Measurements from ENCODE around the gene BCOR.

BCOR gene

DNA sequence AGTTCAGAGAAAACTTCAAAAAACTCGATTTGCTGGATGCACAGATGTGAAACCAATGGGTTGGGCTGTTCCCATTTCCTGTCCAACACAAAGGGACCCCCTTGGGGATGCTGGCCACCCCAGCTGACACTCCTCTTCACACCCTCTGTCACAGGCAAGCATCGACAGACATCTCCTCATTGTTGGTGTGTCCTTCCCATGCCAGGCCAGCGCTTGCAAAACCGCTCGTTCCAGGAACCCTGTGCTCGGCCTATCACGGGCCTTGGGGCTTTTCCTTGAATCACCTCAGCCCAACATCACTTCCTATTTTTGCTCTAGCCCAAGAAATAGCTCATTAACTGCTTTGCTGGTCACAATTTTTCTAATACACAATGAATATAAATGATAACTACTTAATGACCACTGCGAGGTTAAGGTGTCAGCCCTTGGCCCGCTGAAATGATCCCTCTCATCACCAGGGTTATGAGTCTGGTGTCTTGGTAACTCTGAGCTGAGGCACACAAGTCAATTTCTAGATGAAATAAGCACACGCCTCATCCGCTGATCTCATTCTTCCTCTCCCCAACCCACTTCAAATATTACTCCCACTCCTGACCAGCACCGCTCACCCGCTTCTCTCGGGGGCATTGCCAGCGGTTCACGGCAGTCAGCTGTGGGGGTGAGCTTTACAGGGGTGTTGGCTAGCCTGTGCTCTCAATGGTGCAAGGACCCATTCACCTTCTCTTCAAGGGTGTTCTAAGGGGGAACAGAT, 32.3 kb downstream of the BCOR start:
- H3K27me3 ChIP-seq (ENCODE audit: control insufficient read depth, insufficient read depth, low read length): no peaks in the 10 kb centered on the region
- H3K4me3 ChIP-seq (ENCODE audit: low read length): no peak overlapping the region
- H3K4me1 ChIP-seq (ENCODE audit: control insufficient read depth, low read depth, low read length): peaks cover 31% of the 10 kb centered on the region
- peaks cover 90% of the 10 kb centered on the region for H3K36me3 ChIP-seq (ENCODE audit: control insufficient read depth, low read depth, low read length)
- H3K9me3 ChIP-seq (ENCODE audit: control insufficient read depth, low read depth, low read length): no peaks in the 10 kb centered on the region
- H3K27ac ChIP-seq (ENCODE audit: low read length): no peak overlapping the region
- no peak overlapping the region for H3K9ac ChIP-seq (ENCODE audit: low read length)

DNA sequence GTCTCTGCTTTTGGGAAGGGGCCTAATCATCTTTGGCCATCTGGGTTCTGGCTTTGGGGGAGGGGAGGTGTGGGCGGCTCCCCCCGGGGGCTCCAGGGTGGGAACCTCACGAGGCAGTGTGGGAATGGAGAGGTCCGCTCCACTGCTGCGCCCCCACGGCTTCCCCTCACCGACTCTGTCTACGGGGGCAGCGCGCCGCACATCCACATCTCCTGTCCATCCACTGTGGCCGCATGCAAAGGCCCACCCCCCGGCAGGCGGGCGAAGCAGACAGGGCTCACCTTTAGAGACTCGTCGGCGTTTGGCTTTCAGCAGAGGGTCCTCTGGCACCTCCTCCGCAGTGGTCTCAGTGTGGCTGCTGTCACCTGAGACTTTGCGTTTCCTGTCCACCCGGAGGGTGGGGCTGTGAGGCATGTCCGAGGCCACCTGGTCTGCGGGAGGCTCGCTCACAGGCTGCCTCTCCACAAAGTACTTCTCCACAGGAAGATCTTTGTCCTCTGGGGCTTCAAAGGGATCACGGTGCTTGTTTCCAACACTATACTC, 33.6 kb downstream of the BCOR start:
- peaks cover 31% of the 10 kb centered on the region for H3K4me1 ChIP-seq (ENCODE audit: control insufficient read depth, low read depth, low read length)
- peaks cover 90% of the 10 kb centered on the region for H3K36me3 ChIP-seq (ENCODE audit: control insufficient read depth, low read depth, low read length)

DNA sequence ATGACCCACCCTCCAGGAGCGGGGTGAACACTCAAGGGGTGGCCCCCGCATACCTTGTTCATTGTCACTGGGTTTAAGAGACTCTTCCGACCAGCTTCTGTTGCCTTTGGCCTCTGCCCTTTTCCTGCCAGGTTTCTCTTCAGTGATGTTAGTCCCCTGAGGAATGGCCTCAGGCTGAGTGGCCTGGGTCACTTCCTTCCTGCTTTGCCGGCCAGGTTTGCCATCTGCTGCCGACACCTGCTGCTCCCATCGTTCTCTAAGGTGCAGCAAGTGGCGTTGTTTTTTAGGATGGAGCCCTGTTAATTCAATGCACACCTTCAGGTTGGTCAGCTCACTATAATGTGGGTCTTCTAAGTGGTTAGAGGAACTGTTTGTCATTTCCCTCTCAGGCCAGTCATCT, 34.2 kb downstream of the BCOR start:
- H3K9ac ChIP-seq (ENCODE audit: low read length): no peak overlapping the region
- peaks cover 31% of the 10 kb centered on the region for H3K4me1 ChIP-seq (ENCODE audit: control insufficient read depth, low read depth, low read length)
- H3K27me3 ChIP-seq (ENCODE audit: control insufficient read depth, insufficient read depth, low read length): no peaks in the 10 kb centered on the region
- no peaks in the 10 kb centered on the region for H3K9me3 ChIP-seq (ENCODE audit: control insufficient read depth, low read depth, low read length)
- no peak overlapping the region for H3K27ac ChIP-seq (ENCODE audit: low read length)
- peaks cover 90% of the 10 kb centered on the region for H3K36me3 ChIP-seq (ENCODE audit: control insufficient read depth, low read depth, low read length)
- H3K4me3 ChIP-seq (ENCODE audit: low read length): no peak overlapping the region

More for the DNA sequence above, 33.6 kb downstream of the BCOR start:
- H3K4me3 ChIP-seq (ENCODE audit: low read length): no peak overlapping the region
- H3K9ac ChIP-seq (ENCODE audit: low read length): no peak overlapping the region
- H3K27me3 ChIP-seq (ENCODE audit: control insufficient read depth, insufficient read depth, low read length): no peaks in the 10 kb centered on the region
- H3K9me3 ChIP-seq (ENCODE audit: control insufficient read depth, low read depth, low read length): no peaks in the 10 kb centered on the region
- H3K27ac ChIP-seq (ENCODE audit: low read length): no peak overlapping the region

DNA sequence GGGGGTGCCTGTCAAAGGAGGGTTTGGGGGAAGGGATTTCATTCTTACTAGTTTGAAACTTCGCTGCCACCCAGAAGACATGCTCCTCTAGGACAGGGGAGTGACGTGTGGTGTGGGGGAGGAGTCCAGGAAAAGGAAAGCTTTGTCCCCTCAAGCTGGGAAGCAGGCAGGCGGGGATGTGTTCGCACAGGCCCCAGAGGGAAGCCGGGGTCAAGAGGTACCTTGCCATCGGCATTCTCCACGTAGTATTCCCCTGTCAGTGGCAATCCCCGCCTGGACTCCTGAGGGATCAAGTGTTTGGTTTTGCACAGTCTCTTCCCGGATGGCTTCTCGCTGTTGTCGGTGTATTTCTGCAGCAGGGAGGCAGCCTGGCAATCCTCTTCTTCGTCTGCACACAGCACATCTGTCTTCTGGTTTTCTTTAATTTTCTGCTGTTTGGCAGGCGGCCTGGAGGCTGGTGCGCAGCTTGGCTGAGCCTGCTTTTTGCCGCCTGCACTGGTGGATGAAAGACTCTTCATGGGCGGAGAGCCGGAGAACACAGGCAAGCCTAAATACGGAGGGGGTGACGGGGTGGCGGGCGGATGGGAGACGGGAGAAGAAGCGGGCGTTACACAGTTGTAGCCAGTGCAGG, 35.1 kb downstream of the BCOR start:
- Histone ChIP-seq H3K4me1 (ENCODE audit: control insufficient read depth, low read depth, low read length) (peaks cover 31% of the 10 kb centered on the region), H3K36me3 (ENCODE audit: control insufficient read depth, low read depth, low read length) (peaks cover 89% of the 10 kb centered on the region), H3K27me3 (ENCODE audit: control insufficient read depth, insufficient read depth, low read length) (no peaks in the 10 kb centered on the region), H3K27ac (ENCODE audit: low read length) (no peak overlapping the region), H3K9ac (ENCODE audit: low read length) (no peak overlapping the region), H3K4me3 (ENCODE audit: low read length) (no peak overlapping the region), H3K9me3 (ENCODE audit: control insufficient read depth, low read depth, low read length) (no peaks in the 10 kb centered on the region)

DNA sequence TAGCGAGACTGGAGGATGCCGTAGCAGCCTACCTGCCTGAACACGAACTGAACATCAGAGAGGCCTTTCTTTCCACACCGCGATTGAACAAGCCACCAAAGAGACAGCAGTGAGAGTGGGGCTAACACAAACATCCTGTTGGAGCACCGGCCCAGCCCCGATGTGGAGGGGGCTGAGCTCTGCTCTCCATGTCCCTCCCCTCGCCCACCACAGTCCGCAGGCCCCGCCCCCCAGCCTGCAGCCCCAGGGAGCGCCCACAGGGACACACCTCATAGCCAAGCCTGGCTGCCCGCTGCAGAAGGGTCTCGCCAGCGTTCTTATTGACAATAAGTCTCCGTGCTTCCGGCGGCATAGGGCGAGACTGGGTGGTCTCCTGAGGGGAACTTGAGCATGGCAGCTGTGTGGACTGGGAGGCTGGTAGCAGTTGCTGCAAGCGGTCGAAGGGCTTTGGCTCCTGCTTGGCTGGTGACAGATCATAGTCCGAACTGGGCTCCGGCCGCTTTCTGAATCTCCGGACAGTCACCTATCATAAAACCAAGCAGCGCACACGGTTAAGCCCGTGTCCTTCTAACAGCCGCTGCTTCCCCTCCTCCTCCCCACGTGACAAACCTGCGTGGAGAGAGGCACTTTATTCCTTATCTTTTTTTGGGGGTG, 35.8 kb downstream of the BCOR start:
- peaks cover 31% of the 10 kb centered on the region for H3K4me1 ChIP-seq (ENCODE audit: control insufficient read depth, low read depth, low read length)
- H3K9ac ChIP-seq (ENCODE audit: low read length): no peak overlapping the region
- no peaks in the 10 kb centered on the region for H3K27me3 ChIP-seq (ENCODE audit: control insufficient read depth, insufficient read depth, low read length)
- no peaks in the 10 kb centered on the region for H3K9me3 ChIP-seq (ENCODE audit: control insufficient read depth, low read depth, low read length)
- no peak overlapping the region for H3K4me3 ChIP-seq (ENCODE audit: low read length)
- no peak overlapping the region for H3K27ac ChIP-seq (ENCODE audit: low read length)
- peaks cover 89% of the 10 kb centered on the region for H3K36me3 ChIP-seq (ENCODE audit: control insufficient read depth, low read depth, low read length)

DNA sequence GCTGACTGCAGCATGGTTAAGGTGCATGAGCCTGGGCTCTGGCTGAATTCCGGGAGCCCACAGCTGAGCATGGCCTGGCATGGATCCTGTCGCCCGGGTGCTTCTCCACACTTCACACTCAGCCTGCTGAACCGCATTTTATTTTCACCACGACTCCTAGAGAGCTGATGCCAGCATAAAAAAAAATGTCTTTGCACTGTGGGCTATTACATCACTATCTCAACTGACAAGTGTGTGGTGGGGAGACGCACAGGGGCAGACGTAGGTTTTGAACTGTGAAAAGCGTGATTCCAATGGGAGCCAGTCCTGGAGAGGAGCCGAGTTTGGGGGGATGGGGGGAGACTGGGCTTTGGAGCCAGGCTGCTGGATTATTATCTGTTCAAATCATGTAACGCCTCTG, 36.8 kb downstream of the BCOR start:
- no peak overlapping the region for H3K4me3 ChIP-seq (ENCODE audit: low read length)
- H3K27ac ChIP-seq (ENCODE audit: low read length): no peak overlapping the region
- peaks cover 31% of the 10 kb centered on the region for H3K4me1 ChIP-seq (ENCODE audit: control insufficient read depth, low read depth, low read length)
- no peaks in the 10 kb centered on the region for H3K9me3 ChIP-seq (ENCODE audit: control insufficient read depth, low read depth, low read length)
- H3K27me3 ChIP-seq (ENCODE audit: control insufficient read depth, insufficient read depth, low read length): no peaks in the 10 kb centered on the region
- H3K9ac ChIP-seq (ENCODE audit: low read length): no peak overlapping the region
- peaks cover 89% of the 10 kb centered on the region for H3K36me3 ChIP-seq (ENCODE audit: control insufficient read depth, low read depth, low read length)

DNA sequence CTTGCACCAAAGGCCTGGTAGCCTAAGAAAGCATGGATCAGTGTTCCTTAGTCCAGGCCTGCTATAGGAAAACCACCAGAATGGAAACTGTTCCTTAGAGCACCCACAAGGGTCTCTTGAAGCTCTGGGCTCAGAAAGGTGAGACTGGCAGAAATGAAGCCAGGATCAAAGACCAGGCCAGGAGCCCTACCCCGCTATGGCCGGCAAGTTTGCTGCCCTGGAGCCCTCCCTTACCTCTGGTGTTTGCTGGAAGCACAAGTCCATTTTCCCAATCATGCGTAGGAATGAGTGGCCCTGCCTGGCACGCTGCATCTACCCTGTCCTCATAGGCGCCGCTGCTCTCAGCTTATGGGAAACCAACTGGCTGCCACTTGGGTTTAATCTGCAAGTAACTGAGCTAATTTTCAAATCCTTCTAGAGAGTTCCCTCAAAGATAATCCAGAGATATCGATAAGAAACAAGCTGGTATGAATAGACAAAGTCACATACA, 37.4 kb downstream of the BCOR start:
- no peak overlapping the region for H3K4me3 ChIP-seq (ENCODE audit: low read length)
- H3K27ac ChIP-seq (ENCODE audit: low read length): no peak overlapping the region
- peaks cover 89% of the 10 kb centered on the region for H3K36me3 ChIP-seq (ENCODE audit: control insufficient read depth, low read depth, low read length)
- peaks cover 26% of the 10 kb centered on the region for H3K4me1 ChIP-seq (ENCODE audit: control insufficient read depth, low read depth, low read length)
- H3K9me3 ChIP-seq (ENCODE audit: control insufficient read depth, low read depth, low read length): no peaks in the 10 kb centered on the region
- no peak overlapping the region for H3K9ac ChIP-seq (ENCODE audit: low read length)
- no peaks in the 10 kb centered on the region for H3K27me3 ChIP-seq (ENCODE audit: control insufficient read depth, insufficient read depth, low read length)

DNA sequence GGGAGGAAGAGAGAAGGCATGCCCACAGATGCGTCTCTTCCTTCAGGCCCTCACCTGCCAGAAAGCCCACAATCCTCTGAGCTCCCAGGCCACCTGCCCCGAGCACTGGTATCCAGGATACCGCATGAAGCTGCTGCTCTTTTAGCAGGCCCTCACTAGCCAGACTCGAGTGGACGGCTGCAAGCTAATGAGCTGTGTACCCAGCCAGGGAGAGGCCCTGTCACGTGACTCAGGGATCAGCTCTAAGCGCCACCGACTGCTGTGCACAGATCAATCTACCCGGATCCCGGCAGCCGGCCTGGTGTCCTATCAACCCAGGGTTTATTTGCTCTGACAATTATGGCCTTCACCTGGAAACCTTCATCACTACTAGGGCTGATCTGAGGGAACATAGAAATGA, 39.0 kb downstream of the BCOR start:
- Histone ChIP-seq H3K4me3 (ENCODE audit: low read length) (no peak overlapping the region), H3K27ac (ENCODE audit: low read length) (no peak overlapping the region), H3K9ac (ENCODE audit: low read length) (no peak overlapping the region), H3K9me3 (ENCODE audit: control insufficient read depth, low read depth, low read length) (no peaks in the 10 kb centered on the region), H3K4me1 (ENCODE audit: control insufficient read depth, low read depth, low read length) (peaks cover 9% of the 10 kb centered on the region), H3K27me3 (ENCODE audit: control insufficient read depth, insufficient read depth, low read length) (no peaks in the 10 kb centered on the region), H3K36me3 (ENCODE audit: control insufficient read depth, low read depth, low read length) (peaks cover 96% of the 10 kb centered on the region)

DNA sequence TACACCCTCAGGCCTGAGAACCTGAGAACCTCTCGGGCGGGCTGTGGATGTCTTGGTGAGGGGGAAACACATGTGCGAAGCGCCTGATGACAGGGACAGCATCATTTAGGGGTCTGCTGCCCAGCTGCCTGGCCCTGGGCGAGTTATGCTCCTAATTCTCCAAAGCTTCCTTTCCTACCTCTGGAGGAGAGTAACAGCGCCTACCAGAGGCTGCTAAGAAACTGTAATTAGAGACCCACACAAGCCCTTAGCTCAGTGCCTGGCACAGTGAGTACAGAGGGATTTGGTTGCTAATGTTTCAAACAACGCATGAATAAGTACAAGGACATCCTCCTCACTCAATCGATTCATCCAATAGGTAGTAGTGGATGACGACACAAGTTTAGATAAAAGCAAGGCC, 40.4 kb downstream of the BCOR start:
- Histone ChIP-seq H3K27me3 (ENCODE audit: control insufficient read depth, insufficient read depth, low read length) (no peaks in the 10 kb centered on the region), H3K9ac (ENCODE audit: low read length) (no peak overlapping the region), H3K27ac (ENCODE audit: low read length) (no peak overlapping the region), H3K4me1 (ENCODE audit: control insufficient read depth, low read depth, low read length) (no peaks in the 10 kb centered on the region), H3K9me3 (ENCODE audit: control insufficient read depth, low read depth, low read length) (peaks cover 9% of the 10 kb centered on the region), H3K4me3 (ENCODE audit: low read length) (no peak overlapping the region), H3K36me3 (ENCODE audit: control insufficient read depth, low read depth, low read length) (peaks cover 95% of the 10 kb centered on the region)

DNA sequence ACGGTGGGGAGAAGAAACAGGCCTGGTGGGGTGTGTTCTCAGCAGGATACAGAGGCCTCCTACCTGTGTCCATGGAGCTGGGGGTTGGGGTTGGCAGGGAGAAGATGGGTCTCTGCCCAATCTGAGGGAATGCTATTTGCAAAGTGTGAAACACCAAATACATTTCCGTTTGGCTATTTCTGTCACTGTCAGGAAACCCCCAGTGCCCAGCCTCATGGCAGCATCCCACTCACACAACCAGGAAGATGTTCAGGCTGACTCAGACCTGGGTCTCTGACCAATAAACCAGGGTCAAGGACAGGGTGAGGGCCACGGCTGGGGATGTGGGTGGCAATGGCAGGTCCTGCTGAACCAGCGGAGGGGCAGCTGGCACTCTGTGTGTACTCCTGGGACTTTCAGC, 41.3 kb downstream of the BCOR start:
- H3K4me1 ChIP-seq (ENCODE audit: control insufficient read depth, low read depth, low read length): no peaks in the 10 kb centered on the region
- H3K4me3 ChIP-seq (ENCODE audit: low read length): no peak overlapping the region
- peaks cover 96% of the 10 kb centered on the region for H3K36me3 ChIP-seq (ENCODE audit: control insufficient read depth, low read depth, low read length)
- H3K9me3 ChIP-seq (ENCODE audit: control insufficient read depth, low read depth, low read length): peaks cover 17% of the 10 kb centered on the region
- no peak overlapping the region for H3K9ac ChIP-seq (ENCODE audit: low read length)
- no peak overlapping the region for H3K27ac ChIP-seq (ENCODE audit: low read length)
- no peaks in the 10 kb centered on the region for H3K27me3 ChIP-seq (ENCODE audit: control insufficient read depth, insufficient read depth, low read length)

DNA sequence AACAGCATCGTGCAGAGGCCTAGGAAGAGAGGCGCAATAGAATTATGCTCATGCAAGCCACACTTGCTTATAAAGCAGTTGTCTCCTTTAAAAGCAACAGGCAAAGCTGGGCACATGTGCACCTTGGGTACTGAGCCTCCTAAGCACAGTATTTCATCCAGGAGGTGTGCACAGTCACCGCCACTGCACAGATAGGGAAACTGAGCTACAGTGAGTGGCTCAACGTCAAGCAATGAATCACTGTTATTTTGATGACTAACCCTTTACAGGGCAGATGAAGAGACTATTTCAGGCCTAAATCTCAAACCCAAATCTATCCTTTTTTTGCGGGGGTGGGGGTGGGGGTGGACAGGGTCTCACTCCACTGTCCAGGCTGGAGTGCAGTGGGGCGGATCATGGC, 42.3 kb downstream of the BCOR start:
- Histone ChIP-seq H3K4me3 (ENCODE audit: low read length) (no peak overlapping the region), H3K9me3 (ENCODE audit: control insufficient read depth, low read depth, low read length) (peaks cover 26% of the 10 kb centered on the region), H3K36me3 (ENCODE audit: control insufficient read depth, low read depth, low read length) (peaks cover 96% of the 10 kb centered on the region), H3K27me3 (ENCODE audit: control insufficient read depth, insufficient read depth, low read length) (no peaks in the 10 kb centered on the region), H3K27ac (ENCODE audit: low read length) (no peak overlapping the region), H3K9ac (ENCODE audit: low read length) (no peak overlapping the region), H3K4me1 (ENCODE audit: control insufficient read depth, low read depth, low read length) (no peaks in the 10 kb centered on the region)
